Activated CD4-positive, alpha-beta T cell treated with anti-CD3 and anti-CD28 coated beads, Interleukin-2, amount 50 U/mL, for 1 hour (primary cell): ENCODE results near the gene OPA1.

Experiments used
- DNase-seq: peaks from one replicate; pipeline ENCODE4 v3.0.0-alpha.2; 2020

The OPA1 gene

GRCh38 chr3:193744822-193745684 lies 152.0 kb downstream of the OPA1 start:
- DNase-seq = no peak

- DNase-seq = no peak
Observed at GRCh38 chr3:193746832-193747231, 153.8 kb downstream of the OPA1 start.
